HG03439 (cell line): Measurements from ENCODE around the gene CYP46A1.

ENCODE experiments used
- ATAC-seq: cut with Tn5 transposase; IDR thresholded peaks from one replicate; pipeline ENCODE4 v1.9.1; 2021; ENCODE audit warnings: mild to moderate bottlenecking, moderate library complexity; ENCODE audit not compliant: unreplicated experiment

CYP46A1 gene

GRCh38 chr14:99707420-99707819 is 23.3 kb downstream of the CYP46A1 start:
- ATAC-seq: no peak

GRCh38 chr14:99707921-99708320 is 23.8 kb downstream of the CYP46A1 start:
- no peak for ATAC-seq

GRCh38 chr14:99708449-99708848 is 24.4 kb downstream of the CYP46A1 start:
- no peak for ATAC-seq

GRCh38 chr14:99713972-99714371 is 29.9 kb downstream of the CYP46A1 start:
- ATAC-seq: no peak

GRCh38 chr14:99715266-99716000 is 31.3 kb downstream of the CYP46A1 start:
- no peak for ATAC-seq

- ATAC-seq: no peak
Measured at GRCh38 chr14:99716091-99716849, 32.2 kb downstream of the CYP46A1 start.

- no peak for ATAC-seq
Measured at GRCh38 chr14:99716850-99717681, 33.0 kb downstream of the CYP46A1 start.

GRCh38 chr14:99717682-99718013 is 33.5 kb downstream of the CYP46A1 start:
- ATAC-seq: no peak

GRCh38 chr14:99718031-99718810 is 34.1 kb downstream of the CYP46A1 start:
- ATAC-seq: peak; percentile 71

GRCh38 chr14:99718811-99719192 is 34.7 kb downstream of the CYP46A1 start:
- ATAC-seq: peak; percentile 36

- no peak for ATAC-seq
Measured at GRCh38 chr14:99720941-99721791, 37.1 kb downstream of the CYP46A1 start.

- ATAC-seq: no peak
Measured at GRCh38 chr14:99721792-99722516, 37.9 kb downstream of the CYP46A1 start.

GRCh38 chr14:99722741-99723140 is 38.6 kb downstream of the CYP46A1 start:
- ATAC-seq: no peak

GRCh38 chr14:99724196-99724891 is 40.2 kb downstream of the CYP46A1 start:
- ATAC-seq: no peak

- ATAC-seq: no peak
Measured at GRCh38 chr14:99724939-99725773, 41.1 kb downstream of the CYP46A1 start.

GRCh38 chr14:99725774-99726537 is 41.9 kb downstream of the CYP46A1 start:
- ATAC-seq: no peak

- ATAC-seq: no peak
Measured at GRCh38 chr14:99726538-99727095, 42.5 kb downstream of the CYP46A1 start.
